ENCODE measurements around the gene PLXNA1. TPM values are rescaled to one million over a fixed set of nuclear protein-coding genes. Genes with fewer than 3 reads are reported as not detected.

Gene PLXNA1
- total RNA-seq, 1 donor: 107 TPM

- H3K4me2 ChIP-seq (ENCODE audit: insufficient read depth, low read length): peak overlapping the region; percentile 76
- DNase-seq (ENCODE audit: insufficient read length, low spot score, missing footprints): peak; percentile 85
- H3K27me3 ChIP-seq (ENCODE audit: insufficient read depth, low read length): no peaks in the 10 kb centered on the region
- no peak overlapping the region for H3K27ac ChIP-seq (ENCODE audit: low read depth, low read length)
- no peaks in the 10 kb centered on the region for H3K9me3 ChIP-seq (ENCODE audit: low read depth, low read length)
- peaks cover 23% of the 10 kb centered on the region for H3K4me1 ChIP-seq (ENCODE audit: insufficient read depth, low read length)
- peaks cover 62% of the 10 kb centered on the region for H4K20me1 ChIP-seq (ENCODE audit: insufficient read depth, low read length)
- no peak overlapping the region for H2AFZ ChIP-seq (ENCODE audit: low read length)
- H3K4me3 ChIP-seq (ENCODE audit: insufficient read depth, low read length): peak overlapping the region; percentile 83
- no peak for TF ChIP-seq CTCF (IDR thresholded peaks at IDR 0.05; ENCODE audit: extremely low read depth, low read depth, low read length)
- peaks cover 13% of the 10 kb centered on the region for H3K36me3 ChIP-seq (ENCODE audit: insufficient read depth, low read length)
- H3K79me2 ChIP-seq (ENCODE audit: insufficient read depth, low read length): peaks cover 69% of the 10 kb centered on the region
Observed at GRCh38 chr3:126985132-126985985, 2.4 kb downstream of the PLXNA1 start.

DNA sequence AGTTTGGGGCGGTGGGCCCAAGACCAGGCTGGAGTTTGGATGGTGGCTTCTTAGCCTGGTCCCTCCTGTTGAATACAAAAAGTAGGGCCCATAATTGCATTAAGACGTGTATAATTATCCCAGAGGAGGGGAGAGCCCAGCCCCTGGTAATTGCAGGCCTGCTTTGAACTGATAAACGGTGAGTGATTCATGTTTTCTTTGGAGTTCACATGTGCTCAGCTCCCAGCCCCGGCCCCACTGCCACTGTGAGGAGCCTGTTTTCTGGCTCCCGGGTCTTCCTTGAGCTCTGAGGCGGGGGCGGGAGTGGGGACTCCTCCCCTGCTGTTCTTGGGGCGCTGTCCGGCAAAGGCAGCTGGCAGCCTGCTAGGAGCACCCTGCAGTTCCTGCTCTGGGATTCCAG is 3.1 kb downstream of the PLXNA1 start:
- Histone ChIP-seq H3K4me3 (ENCODE audit: insufficient read depth, low read length) (peak overlapping the region; percentile 30), H3K36me3 (ENCODE audit: insufficient read depth, low read length) (peaks cover 20% of the 10 kb centered on the region), H3K79me2 (ENCODE audit: insufficient read depth, low read length) (peaks cover 75% of the 10 kb centered on the region), H3K27me3 (ENCODE audit: insufficient read depth, low read length) (no peaks in the 10 kb centered on the region), H4K20me1 (ENCODE audit: insufficient read depth, low read length) (peaks cover 68% of the 10 kb centered on the region), H3K27ac (ENCODE audit: low read depth, low read length) (no peak overlapping the region), H3K4me2 (ENCODE audit: insufficient read depth, low read length) (peak overlapping the region; percentile 26), H3K4me1 (ENCODE audit: insufficient read depth, low read length) (peaks cover 23% of the 10 kb centered on the region), H3K9me3 (ENCODE audit: low read depth, low read length) (no peaks in the 10 kb centered on the region), H2AFZ (ENCODE audit: low read length) (no peak overlapping the region)
- no peak for TF ChIP-seq CTCF (IDR thresholded peaks at IDR 0.05; ENCODE audit: extremely low read depth, low read depth, low read length)
- DNase-seq (ENCODE audit: insufficient read length, low spot score, missing footprints): peak; percentile 96

DNA sequence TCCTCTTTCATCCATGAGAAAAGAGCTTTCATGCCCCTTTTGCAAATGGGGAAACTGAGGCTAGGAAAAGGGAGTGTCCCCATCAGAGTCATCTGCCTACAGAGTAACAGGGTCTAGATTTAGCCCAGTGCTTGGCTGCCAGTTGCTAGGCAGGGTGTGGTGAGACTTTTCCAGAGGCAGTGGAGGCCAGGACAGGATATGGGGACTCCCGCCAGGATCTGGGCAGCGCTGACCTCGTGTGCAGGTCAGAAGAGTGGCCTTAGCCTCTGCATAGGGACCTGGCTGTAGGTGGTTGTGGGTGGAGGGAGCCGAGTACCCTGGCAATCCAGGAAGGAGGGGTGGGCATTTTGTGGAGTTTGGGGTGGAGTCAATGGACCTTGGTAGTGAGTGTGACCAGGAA is 4.2 kb downstream of the PLXNA1 start:
- DNase-seq (ENCODE audit: insufficient read length, low spot score, missing footprints): no peak
- TF ChIP-seq CTCF (IDR thresholded peaks at IDR 0.05; ENCODE audit: extremely low read depth, low read depth, low read length): no peak
- H3K79me2 ChIP-seq (ENCODE audit: insufficient read depth, low read length): peaks cover 86% of the 10 kb centered on the region

DNA sequence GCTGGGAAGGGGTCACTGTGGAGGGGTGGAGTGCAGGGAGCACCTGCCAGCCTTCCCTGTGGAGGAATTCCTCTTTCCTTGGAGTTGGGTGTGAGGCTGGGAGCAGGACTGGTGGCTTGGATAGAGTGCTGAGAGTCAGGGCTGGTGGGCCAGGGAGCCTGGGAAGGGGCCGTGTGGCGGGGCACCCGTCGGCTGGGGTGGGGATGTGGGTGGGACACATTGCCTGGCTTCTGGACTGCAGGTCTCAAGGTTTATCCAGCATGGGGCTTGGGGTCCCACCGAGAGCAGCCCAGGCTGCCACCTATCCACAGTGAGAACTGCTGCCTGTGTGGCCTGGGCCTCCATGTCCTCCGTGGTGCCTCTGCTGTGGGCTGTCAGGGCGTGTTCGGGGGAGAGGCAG is 4.7 kb downstream of the PLXNA1 start:
- peaks cover 19% of the 10 kb centered on the region for H3K4me1 ChIP-seq (ENCODE audit: insufficient read depth, low read length)
- no peak overlapping the region for H3K27ac ChIP-seq (ENCODE audit: low read depth, low read length)
- peaks cover 22% of the 10 kb centered on the region for H3K36me3 ChIP-seq (ENCODE audit: insufficient read depth, low read length)
- no peak overlapping the region for H3K4me2 ChIP-seq (ENCODE audit: insufficient read depth, low read length)
- H4K20me1 ChIP-seq (ENCODE audit: insufficient read depth, low read length): peaks cover 79% of the 10 kb centered on the region
- TF ChIP-seq CTCF (IDR thresholded peaks at IDR 0.05; ENCODE audit: extremely low read depth, low read depth, low read length): no peak
- no peak overlapping the region for H2AFZ ChIP-seq (ENCODE audit: low read length)
- no peak overlapping the region for H3K4me3 ChIP-seq (ENCODE audit: insufficient read depth, low read length)
- peaks cover 91% of the 10 kb centered on the region for H3K79me2 ChIP-seq (ENCODE audit: insufficient read depth, low read length)
- DNase-seq (ENCODE audit: insufficient read length, low spot score, missing footprints): no peak
- H3K27me3 ChIP-seq (ENCODE audit: insufficient read depth, low read length): no peaks in the 10 kb centered on the region
- H3K9me3 ChIP-seq (ENCODE audit: low read depth, low read length): no peaks in the 10 kb centered on the region

More for the DNA sequence above, 4.2 kb downstream of the PLXNA1 start:
- Histone ChIP-seq H3K27me3 (ENCODE audit: insufficient read depth, low read length) (no peaks in the 10 kb centered on the region), H3K4me3 (ENCODE audit: insufficient read depth, low read length) (no peak overlapping the region), H4K20me1 (ENCODE audit: insufficient read depth, low read length) (peaks cover 74% of the 10 kb centered on the region), H3K4me2 (ENCODE audit: insufficient read depth, low read length) (no peak overlapping the region), H2AFZ (ENCODE audit: low read length) (no peak overlapping the region), H3K36me3 (ENCODE audit: insufficient read depth, low read length) (peaks cover 22% of the 10 kb centered on the region), H3K4me1 (ENCODE audit: insufficient read depth, low read length) (peaks cover 21% of the 10 kb centered on the region), H3K27ac (ENCODE audit: low read depth, low read length) (no peak overlapping the region), H3K9me3 (ENCODE audit: low read depth, low read length) (no peaks in the 10 kb centered on the region)
